Cardiac septum (tissue), 1 donor: ENCODE measurements around the gene APLP2. TPM values are rescaled to one million over a fixed set of nuclear protein-coding genes. Genes with fewer than 3 reads are reported as not detected.
"Not testable (repeated sequence)": the region's sequence is repeated elsewhere in the genome, so short reads cannot be mapped to it uniquely, and the experiment has no call there.

ENCODE experiments used
- DNase-seq: peaks from one replicate; pipeline ENCODE4 v3.0.0-alpha.2; 2020; ENCODE audit warnings: low spot score
- intact Hi-C: fragments of 100-400 bp; cut with DNase I; formaldehyde crosslinking; loops from one replicate; pipeline ENCODE4 v1.14.0; 2022
- long read RNA-seq: library from polyadenylated mRNA; unstranded; transcript quantifications from one replicate; pipeline ENCODE4 v2.0.0, GENCODE V29; 2021
- total RNA-seq: library from RNA; stranded (reverse); fragmentation: NEBNext Ultra II Directional; extraction: Animal tissue kit (Norgen Biotek cat#: 25700); gene quantifications from one replicate; pipeline ENCODE4 v1.2.1, GENCODE V29; 2021
- donor health status: DM: no; HTN: no; CAD: no.

APLP2 gene
- 318 TPM for total RNA-seq
- long read RNA-seq, transcript APLP2-210 (16 exons, 2,530 nt): minor isoform, 78 of 393 reads
- long read RNA-seq, transcript APLP2-203 (17 exons, 3,270 nt): major isoform, 168 of 393 reads
- long read RNA-seq, partial matches to known transcripts: 130 of 393 reads
- long read RNA-seq, other reads (novel, unspliced or antisense): 12 of 393 reads

DNA sequence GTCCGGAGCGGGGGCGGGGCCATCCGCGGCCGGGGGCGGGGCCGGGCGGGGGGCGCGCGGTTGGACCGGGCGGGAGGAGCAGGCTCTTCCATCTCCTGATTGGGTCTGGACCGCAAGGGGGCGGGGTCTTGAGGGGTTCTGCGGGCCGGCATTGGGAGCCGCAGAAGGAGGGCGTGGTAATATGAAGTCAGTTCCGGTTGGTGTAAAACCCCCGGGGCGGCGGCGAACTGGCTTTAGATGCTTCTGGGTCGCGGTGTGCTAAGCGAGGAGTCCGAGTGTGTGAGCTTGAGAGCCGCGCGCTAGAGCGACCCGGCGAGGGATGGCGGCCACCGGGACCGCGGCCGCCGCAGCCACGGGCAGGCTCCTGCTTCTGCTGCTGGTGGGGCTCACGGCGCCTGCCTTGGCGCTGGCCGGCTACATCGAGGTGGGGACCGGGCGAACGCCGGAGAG lies at the start of gene APLP2:
Gene APLP2 (plus strand): TSS at position 236 of the 450 bp plus-strand sequence. CDS start 84 bp downstream, at position 320.
- intact Hi-C loops: loop anchor here (1.0 kb wide), 1 partner anchor 66 kb away; no protein-coding TSS in a partner anchor
- peak; percentile 99 for DNase-seq

DNA sequence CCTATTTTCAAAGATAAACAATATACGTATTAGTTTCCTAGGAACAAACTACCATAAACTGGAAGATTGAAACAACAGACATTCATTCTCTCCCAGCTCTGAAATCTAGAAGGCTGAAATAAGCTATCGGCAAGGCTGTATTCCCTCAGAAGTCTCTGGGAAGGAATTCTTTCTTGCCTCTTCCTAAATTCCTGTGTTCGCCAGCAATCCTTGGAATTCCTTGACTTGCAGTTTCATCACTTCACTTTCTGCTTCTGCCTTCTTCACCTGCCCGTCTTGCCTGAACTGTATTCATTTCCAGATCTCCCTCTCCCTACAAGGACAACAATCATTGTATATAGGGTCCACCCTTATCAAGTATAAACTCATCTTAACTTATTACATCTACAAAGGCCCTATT lies 49.4 kb upstream of the APLP2 start:
- intact Hi-C loops: no loop called here
- DNase-seq: no peak

DNA sequence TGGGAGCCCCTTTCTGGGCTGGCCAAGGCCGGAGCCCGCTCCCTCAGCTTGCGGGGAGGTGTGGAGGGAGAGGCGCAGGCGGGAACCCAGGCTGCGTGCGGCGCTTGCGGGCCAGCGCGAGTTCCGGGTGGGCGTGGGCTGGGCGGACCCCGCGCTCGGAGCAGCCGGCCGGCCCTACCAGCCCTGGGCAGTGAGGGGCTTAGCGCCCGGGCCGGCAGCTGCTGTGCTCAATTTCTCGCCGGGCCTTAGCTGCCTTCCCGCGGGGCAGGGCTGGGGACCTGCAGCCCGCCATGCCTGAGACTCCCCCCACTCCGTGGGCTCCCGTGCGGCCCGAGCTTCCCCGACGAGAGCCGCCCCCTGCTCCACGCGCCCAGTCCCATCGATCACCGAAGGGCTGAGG lies 48.1 kb upstream of the APLP2 start:
- intact Hi-C loops, DNase-seq: not testable (repeated sequence)

DNA sequence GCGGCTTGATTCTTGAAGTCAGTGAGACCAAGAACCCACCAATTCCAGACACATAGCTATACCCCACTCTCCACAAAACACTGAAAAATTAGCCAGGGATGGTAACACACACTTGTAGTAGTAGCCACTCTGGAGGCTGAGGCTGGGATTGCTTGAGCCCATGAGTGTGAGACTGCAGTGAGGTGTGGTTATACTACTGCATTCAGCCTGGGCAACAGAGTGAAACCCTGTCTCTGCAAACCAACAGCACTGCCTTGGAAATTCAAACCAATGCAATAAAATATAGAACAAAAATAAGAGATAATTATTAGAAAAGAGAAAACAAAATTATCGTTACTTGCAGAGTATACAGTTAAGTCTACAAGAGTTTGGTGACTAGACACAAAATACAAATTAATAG lies 46.9 kb upstream of the APLP2 start:
- intact Hi-C loops: no loop called here
- DNase-seq: no peak

DNA sequence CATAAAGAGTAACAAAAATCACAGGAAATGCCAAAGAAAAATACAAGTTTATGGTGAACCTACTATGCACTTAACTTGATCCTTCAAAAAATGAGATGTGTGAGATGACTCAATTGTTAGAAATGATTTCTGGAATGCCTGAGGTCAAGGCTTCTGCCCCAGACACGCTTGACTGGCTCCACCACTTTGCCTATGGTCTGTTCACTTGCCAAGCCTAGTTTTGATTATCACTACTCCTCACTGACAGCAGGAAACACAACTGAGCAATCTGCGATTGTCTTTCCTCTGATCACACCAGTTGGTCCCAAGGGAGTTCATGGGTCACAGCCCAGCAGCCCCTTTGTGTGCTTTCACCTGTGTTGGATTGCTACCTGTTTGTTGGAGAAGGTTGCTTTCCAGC lies 46.5 kb upstream of the APLP2 start:
- intact Hi-C loops: no loop called here
- DNase-seq: no peak

DNA sequence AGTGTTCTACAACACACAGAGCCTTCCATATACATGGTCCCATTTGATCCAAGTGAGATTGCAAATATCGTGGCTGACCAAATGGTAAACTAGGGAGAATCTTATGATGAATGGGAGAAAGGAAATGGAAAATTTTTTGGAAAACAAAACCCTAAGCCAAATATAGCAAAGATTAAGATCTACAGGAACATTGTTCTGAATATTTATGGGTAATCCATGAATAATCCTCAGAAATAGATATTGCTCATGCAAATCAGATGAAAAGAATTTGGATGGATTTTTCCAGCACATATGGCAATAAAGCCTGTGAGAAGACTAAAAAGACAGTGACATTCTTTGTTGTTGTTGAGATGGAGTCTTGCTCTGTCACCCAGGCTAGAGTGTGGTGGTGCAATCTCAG lies 45.3 kb upstream of the APLP2 start:
- DNase-seq: no peak
- intact Hi-C loops: no loop called here

DNA sequence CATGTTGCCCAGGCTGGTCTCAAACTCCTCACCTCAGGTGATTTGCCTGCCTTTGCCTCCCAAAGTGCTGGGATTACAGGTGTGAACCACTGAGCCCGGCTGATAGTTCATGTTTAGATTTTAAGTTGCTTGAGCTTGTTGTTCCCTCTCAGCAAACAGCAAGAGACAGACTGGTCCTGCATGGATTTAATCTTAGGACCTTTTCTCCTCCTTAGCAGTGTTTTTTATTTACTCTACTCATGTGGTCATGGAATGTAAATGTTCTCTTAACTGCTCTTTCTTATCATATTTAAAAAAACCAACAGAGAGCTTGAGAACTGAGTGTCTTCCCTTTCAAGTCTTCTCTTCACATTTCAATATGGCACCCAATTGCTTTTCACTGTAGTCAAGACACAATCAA lies 44.3 kb upstream of the APLP2 start:
- intact Hi-C loops: no loop called here
- no peak for DNase-seq

DNA sequence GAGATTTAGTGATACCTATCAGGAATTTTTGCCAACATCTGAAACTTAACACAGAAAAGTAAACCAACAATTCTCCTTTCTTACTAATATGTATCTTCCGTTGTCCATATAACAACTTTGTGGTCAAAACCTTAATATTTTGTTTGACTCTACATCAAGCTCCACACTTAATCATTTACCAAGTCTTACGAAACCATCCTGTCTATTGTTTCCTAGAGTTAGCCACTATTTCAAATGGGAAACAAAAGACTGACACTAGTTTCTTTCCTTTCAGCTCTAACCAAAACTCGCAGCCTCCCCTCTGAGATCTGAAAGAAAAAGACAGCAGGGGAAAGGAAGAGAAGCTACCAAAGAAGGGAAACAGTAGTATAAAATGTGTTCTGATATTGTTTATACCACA lies 40.6 kb upstream of the APLP2 start:
- intact Hi-C loops: no loop called here
- DNase-seq: no peak

DNA sequence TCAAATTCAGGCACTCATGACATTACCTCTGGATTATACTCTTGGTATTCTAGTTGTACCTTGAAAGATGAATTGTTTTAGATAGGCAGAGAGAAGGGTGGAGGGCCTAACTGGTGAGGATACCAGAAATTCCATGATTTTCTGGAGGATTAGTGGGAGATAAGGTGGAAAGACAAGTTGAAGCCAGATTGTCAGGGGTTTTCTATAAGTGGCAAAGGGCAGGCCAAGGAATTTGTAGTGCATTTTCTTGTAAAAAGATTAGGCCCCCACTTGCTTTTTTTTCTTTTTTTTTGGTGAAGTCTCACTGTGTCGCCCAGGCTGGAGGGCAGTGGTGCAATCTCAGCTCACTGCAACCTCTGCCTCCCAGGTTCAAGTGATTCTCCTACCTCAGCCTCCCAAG lies 38.6 kb upstream of the APLP2 start:
- no peak for DNase-seq
- intact Hi-C loops: no loop called here

DNA sequence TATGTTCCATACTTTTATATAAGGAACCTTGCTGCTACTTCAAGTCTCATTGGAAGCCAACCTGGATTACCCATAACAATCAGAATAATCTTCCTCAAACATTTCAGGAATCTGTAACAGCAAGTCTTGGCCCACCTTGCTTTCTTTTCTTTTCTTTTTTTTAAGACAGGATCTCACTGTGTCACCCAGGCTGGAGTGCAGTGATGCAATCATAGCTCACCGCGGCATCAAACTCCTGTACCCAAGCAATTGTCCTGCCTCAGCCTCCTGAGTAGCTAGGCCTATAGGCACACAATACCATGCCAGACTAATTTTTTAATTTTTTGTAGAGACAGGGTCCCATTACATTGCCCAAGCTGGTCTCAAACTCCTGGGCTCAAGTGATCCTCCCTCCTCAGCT lies 37.7 kb upstream of the APLP2 start:
- DNase-seq: no peak
- intact Hi-C loops: no loop called here

DNA sequence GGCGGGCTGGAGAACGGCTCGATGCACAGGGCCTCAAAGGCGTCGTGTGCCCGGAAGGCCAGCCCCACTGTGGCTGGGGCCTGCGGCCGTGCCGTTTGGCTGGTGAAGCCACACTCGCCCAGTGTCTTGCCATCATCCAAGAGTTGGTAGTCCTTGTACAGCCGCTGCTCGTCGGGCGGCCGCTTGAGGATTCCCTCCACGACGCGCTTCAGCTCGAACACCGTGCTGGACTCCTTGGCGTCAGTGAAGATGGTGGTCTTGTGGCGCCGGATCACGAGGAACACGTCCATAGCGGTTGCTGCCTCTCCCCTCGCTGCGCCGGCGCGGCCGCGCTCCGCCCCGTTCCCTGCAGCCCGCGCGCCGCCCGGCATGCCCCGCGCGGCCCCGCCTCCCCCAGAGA lies 36.8 kb upstream of the APLP2 start:
- intact Hi-C loops: no loop called here
- DNase-seq: no peak

DNA sequence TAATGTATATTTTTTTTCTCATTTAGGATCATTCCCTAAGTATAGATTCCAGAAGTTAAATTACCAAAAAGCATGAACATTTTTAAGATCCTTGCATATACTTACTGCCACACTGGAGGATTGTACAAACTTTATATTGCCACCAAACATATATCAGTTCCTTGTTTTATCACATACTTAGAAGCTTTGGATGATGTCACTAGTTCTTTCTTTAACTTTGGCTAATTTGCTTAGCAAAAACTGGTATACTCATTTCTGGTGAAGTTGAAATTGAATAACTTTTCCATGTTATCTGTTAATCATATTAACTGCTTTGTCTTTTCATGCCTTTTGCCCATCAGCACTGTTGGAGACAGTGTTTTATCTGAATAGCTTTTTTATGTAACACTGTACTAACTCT lies 35.5 kb upstream of the APLP2 start:
- intact Hi-C loops: no loop called here
- no peak for DNase-seq

DNA sequence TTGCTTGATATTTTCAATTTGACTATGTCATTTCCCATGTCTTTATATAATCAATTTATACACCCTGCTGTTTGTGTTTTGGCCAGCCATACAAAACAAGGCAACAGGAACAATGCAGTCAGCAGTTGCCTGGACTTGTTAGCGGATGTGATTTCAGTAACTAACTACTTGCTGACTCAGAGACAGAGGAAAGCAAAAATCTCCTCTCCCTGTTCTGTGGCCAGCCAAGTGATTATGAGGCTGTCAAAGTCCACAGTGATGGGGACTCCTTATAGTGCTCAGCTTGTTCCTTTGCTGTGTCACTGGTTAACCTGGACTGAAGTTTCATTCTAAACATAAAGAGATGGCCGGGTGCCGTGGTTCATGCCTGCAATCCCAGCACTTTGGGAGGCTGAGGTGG lies 32.6 kb upstream of the APLP2 start:
- no peak for DNase-seq
- intact Hi-C loops: no loop called here

DNA sequence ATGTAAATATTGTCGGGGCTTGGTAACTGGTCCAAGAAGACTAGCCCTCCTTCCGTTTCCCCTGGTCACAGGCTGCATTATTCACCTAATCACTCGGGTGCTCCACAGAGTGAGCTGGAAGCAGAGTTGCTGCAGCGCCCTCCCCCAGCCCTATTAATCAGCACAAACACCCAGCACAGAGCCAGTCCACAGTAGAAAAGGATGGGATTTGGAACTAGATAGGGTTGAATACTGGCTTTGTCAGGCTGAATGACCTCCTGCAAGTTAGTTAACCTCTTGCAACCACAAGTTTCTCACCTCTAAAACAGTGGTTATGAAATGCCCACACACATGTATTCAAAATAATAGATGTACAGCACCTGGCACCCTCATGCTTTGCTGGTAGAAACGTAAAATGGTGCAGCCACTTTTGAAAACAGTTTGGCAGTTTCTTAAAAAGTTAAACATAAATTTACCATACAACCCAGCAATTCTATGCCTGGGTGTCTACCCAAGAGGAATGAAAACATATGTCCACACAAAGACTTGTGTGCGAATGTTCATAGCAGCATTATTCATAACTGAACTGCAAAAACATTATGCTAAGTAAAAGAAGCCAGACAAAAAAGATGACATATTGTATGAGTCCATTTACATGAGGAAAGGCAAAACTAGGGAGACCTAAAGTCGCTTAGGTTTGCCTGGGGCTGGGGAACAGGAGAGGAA lies 31.7 kb upstream of the APLP2 start:
- intact Hi-C loops: no loop called here
- no peak for DNase-seq

DNA sequence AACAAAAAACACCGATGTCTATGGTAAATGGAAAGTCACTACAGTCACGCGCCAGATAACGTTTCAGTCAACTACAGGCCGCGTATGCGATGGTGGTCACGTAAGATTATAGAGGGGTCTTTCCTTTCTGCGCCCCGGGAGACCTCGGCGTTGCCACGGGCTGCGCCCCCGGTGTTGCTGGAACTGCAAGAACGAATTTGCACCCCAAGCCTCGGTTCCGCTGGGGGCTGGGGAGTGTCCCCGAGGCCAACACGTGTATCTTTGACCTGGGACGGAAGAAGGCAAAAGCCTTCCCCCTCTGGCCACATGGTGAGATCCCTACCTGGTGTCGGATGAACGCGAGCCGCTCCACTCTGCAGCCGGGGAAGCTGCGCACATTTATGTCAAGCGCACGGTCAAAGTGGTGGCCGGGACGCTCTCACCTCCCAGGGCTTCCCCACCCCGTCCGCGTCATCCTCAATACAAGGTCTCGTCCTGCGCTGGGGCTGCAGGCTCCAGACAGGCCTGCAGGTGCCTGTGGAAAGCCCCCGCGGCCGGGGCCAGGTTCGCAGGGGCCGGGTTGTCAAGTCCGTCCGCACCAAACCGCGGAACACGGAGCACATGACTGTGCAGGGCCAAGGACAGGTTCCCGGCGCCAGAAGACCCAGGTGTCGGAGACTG lies 29.3 kb upstream of the APLP2 start:
- intact Hi-C loops: no loop called here
- DNase-seq: no peak

DNA sequence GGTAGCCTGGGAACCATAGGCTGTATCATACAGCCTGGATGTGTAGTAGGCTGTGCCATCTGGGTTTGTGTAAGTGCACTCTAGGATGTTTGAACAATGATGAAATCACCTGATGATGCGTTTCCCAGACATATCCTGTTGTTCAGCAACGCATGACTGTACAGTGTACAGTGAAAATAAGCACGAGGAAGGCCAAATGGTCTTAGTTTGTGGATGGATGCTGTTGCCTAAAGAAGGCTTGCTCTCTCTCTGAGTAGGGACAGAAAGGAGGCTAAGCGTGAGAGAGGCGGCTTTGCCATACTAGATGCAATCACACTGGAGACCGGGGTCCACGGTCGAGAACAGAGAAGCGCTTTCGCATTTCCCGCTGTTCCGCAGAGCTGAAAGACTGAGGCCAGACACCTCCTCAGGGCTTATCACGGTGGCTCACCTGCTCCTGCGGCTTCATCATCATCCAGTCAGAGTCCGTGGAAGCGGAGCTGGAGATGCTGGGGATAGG lies 27.6 kb upstream of the APLP2 start:
- intact Hi-C loops: no loop called here
- no peak for DNase-seq

DNA sequence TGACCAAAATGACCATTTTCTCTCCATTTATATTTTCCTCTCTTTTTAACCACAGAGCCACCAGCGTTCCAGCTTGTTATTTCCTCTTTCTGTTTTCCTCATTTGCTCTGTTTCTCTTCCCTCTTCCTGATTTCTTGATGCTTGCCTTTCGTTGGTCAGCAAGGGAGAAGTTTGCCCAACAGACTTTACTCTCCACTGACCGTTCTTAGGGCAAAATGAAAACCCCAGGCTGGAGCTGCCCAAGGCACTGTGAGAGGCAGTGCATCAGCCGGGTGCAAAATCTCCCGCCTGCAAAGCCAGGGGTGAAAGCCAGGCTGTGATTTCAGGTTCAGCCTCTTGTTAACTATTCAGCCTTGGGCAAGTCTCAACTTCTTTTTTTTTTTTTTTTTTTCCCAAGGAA lies 26.1 kb upstream of the APLP2 start:
- intact Hi-C loops: no loop called here
- DNase-seq: no peak

DNA sequence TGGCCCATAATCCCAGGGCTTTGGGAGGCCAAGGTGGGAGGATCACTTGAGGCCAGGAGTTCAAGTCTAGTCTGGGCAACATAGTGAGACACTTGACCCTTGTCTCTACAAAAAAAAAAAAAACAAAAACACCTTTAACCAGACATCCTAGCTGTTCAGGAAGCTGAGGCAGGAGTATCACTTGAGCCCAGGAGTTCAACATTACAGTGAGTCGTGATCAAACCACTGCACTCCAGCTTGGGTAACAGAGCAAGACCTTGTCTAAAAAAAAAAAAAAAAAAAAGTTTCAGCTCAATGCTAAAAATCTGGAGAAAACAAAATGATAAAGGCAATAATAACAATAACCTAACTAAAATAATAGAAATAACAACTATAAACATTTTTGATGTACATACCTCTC lies 22.6 kb upstream of the APLP2 start:
- intact Hi-C loops: no loop called here
- DNase-seq: no peak

DNA sequence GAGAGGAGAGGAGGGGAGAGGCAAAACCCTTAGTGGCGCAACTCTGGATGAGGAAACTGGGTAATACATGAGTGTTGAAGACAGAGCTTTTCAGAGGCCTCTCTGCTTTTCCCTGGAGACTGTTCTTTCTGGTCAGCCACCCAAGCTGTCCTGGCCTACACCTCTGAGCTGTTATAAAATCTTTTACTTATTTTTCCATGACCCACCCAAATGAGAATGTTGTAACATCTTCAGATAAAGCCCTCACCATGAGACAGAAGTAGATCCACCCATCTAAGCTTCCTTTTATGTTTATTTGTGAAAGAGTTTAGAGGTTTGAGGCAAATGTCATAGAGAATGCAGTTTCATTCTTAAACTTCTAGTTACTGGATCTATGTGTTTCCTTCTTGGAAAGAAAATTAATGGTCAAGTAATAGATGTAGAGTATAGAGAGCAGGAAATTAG lies 20.3 kb upstream of the APLP2 start:
- DNase-seq: no peak
- intact Hi-C loops: no loop called here

DNA sequence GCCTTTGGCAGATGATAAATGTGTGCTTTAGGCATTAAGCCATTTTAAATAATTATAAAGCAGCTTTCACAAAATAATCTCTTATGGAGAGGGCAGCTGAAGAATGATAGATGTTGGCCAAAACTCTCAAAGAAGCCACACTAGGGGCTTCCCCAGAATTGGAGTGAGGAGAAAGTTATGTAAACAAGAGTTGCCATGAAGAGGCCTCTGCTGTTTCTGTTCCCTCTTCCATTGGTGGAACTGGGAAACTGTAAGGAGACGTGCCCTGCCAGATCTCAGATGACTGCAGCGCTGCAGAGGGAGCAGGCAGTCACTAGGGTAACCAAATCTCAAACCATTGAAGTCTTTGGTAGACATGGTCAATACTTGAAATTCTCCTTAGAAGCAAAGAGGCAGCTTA lies 19.4 kb upstream of the APLP2 start:
- intact Hi-C loops: no loop called here
- DNase-seq: no peak

DNA sequence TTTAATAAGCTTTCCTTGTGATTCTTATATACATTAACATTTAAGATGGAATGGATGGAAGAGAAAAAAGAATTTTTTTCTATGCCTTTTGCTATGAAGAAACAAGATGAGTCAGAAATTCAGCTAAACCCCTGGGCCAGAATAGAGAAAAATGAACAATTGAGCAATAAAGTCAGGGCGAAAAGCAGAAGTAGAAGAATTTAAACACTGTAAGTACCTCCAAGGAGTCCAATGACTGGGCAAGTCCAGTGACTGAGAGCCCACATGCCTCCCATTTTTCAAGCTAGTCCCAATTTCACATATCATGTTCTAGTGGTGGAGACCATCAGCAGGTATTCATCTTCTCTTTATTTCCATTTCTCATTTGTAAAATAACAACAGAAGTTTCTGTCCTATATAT lies 18.6 kb upstream of the APLP2 start:
- no peak for DNase-seq
- intact Hi-C loops: no loop called here
